RWPE1 (cell line): ENCODE measurements around the gene TST.

ENCODE experiments used
- CTCF ChIA-PET: fragments of 350-600 bp; sonication (Branson Sonifier 250); formaldehyde crosslinking; extraction: SDS; loops from one replicate; lab custom pipeline; 2021; lab: Yijun Ruan, JAX
- POLR2A ChIA-PET: fragments of 400-600 bp; formaldehyde crosslinking; extraction: SDS; loops from one replicate; lab custom pipeline; 2020; ENCODE audit warnings: antibody characterized with exemption; ENCODE audit not compliant: low non-redundant PET; lab: Yijun Ruan, JAX
- DNase-seq: peaks from one replicate; pipeline ENCODE4 v3.0.0; 2012; ENCODE audit warnings: low spot score
- H3K27ac ChIP-seq: fragments of 450-650 bp; 2 replicates; pipeline ENCODE4 v1.5.1; 2017
- TF ChIP-seq, protein P1 (sequence below): fragments of 450-650 bp; conservative IDR thresholded peaks from 2 replicates; pipeline ENCODE4 v1.5.1; 2017; ENCODE audit warnings: low read depth, mild to moderate bottlenecking

TST gene

DNA sequence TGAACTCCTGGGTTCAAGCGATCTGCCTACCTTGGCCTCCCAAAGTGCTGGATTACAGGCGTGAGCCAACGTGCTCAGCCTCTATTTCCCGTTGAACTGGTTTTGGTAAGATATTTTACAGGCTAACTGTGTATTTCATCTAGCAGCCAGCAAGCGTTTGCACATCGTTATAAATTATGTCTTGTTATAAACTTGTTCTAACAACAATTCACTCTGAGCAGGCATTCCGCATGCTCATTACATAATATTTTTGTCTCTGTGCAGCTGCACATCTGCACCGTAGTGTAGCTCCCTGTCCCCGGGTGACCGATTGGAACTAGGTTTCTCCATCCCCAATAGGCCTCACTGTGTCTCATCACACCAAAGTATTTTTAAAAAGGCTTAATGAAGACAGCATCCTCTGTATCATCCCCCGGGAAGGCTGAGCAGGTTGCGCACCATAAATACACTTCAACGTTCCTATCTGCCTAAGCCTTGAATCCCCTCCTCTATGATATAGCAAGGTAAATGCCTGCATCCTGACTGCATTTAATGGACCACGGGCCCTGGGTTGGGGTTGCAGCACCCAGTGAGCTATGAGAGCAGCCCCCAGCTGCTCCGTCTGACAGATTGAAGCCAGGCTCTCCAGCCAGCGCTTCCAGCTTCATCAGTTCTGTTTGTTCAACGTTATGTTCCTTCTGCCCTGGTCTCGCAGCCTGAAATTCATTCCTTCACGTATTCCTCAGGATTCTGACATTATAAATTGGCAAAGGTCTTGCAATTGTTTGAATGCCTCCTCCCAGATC, 47.7 kb downstream of the TST start:
- ChIA-PET POLR2A (no interaction called here), CTCF (interaction anchor here (0.6 to 1.4 kb wide), 2 partner anchors 65 to 115 kb away, joined by 3 to 4 read pairs; no protein-coding TSS in a partner anchor)
- DNase-seq: no peak
- TF ChIP-seq, protein P1, sequence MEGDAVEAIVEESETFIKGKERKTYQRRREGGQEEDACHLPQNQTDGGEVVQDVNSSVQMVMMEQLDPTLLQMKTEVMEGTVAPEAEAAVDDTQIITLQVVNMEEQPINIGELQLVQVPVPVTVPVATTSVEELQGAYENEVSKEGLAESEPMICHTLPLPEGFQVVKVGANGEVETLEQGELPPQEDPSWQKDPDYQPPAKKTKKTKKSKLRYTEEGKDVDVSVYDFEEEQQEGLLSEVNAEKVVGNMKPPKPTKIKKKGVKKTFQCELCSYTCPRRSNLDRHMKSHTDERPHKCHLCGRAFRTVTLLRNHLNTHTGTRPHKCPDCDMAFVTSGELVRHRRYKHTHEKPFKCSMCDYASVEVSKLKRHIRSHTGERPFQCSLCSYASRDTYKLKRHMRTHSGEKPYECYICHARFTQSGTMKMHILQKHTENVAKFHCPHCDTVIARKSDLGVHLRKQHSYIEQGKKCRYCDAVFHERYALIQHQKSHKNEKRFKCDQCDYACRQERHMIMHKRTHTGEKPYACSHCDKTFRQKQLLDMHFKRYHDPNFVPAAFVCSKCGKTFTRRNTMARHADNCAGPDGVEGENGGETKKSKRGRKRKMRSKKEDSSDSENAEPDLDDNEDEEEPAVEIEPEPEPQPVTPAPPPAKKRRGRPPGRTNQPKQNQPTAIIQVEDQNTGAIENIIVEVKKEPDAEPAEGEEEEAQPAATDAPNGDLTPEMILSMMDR: no peak
- H3K27ac ChIP-seq: no peak overlapping the region

DNA sequence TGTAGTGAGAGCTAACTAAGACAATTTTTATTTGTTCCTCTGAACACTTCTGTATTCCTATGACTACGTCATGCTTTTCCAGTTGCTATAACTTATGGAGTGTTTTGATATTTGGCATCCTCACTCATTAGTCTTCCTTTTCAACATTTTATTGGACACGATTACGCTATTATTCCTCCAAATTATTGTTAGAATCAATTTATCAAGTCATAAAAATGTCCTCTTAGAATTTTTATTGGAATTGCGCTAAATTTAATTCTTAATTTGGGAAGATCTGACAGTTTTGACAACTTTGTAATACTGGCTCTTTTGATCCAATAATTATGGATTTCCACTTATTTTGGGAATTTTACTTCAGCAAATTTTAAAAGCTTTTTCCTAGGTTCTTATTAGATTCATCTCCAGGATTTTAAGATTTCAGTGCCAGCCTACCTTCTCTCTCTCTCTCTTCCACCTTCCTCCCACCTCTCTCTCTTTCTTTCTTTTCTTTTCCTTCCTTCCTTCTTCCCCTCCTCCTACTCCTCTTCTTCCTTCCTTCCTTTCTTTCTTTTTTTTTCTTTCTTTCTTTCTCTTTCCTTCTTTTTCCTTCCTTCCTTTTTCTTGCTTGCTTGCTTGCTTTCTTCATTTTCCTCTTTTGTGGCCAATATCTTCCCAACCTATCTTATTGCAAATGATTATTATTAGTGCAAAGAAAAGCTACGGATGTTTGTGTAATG, 50.8 kb downstream of the TST start:
- ChIA-PET CTCF (no interaction called here), POLR2A (no interaction called here)
- TF ChIP-seq, protein P1: no peak
- no peak overlapping the region for H3K27ac ChIP-seq
- DNase-seq: no peak

- TF ChIP-seq, protein P1: no peak
- no peak overlapping the region for H3K27ac ChIP-seq
- ChIA-PET CTCF (no interaction called here), POLR2A (no interaction called here)
- DNase-seq: no peak
Observed at GRCh38 chr22:36966851-36967540, 52.3 kb downstream of the TST start.

GRCh38 chr22:36965696-36966095, 53.6 kb downstream of the TST start:
- no peak for DNase-seq
- ChIA-PET CTCF (interaction anchor here (1.2 kb wide), 1 partner anchor 13 kb away, joined by 7 read pairs; no protein-coding TSS in a partner anchor), POLR2A (no interaction called here)
- TF ChIP-seq, protein P1: no peak
- no peak overlapping the region for H3K27ac ChIP-seq

- CTCF ChIA-PET: no interaction called here
- TF ChIP-seq, protein P1: no peak
- POLR2A ChIA-PET: interaction anchor here (0.6 kb wide), 1 partner anchor 11 kb away, joined by 3 read pairs; no protein-coding TSS in a partner anchor
- no peak for DNase-seq
- no peak overlapping the region for H3K27ac ChIP-seq
Observed at GRCh38 chr22:36964106-36964505, 55.1 kb downstream of the TST start.

GRCh38 chr22:36963302-36963701, 55.9 kb downstream of the TST start:
- TF ChIP-seq, protein P1: no peak
- ChIA-PET POLR2A (no interaction called here), CTCF (no interaction called here)
- no peak for DNase-seq
- H3K27ac ChIP-seq: no peak overlapping the region
